GM12878 (cell line): ENCODE measurements around the gene SLC2A4. TPM values are rescaled to one million over a fixed set of nuclear protein-coding genes. Genes with fewer than 3 reads are reported as not detected.
A peak's percentile ranks its signal among the peaks of the same experiment; 100 is the strongest.

ENCODE experiments used
- ATAC-seq: fragments of 200-7000 bp; cut with Tn5 transposase; 3 replicates; pipeline ENCODE4 v1.9.1; 2020; ENCODE audit warnings: mild to moderate bottlenecking, moderate library complexity
- BruUV-seq: library from RNA; stranded (reverse); fragments of 400-500 nt; replicated peaks from 2 replicates; lab custom pipeline; 2021; lab: Mats Ljungman, UMichigan
- CTCF ChIA-PET: fragments of 300-600 bp; sonication (Branson Sonifier 250); formaldehyde crosslinking; extraction: SDS; loops from one replicate; lab custom pipeline; 2021; ENCODE audit warnings: inconsistent platforms; lab: Yijun Ruan, JAX
- POLR2A ChIA-PET: fragments of 350-600 bp; formaldehyde crosslinking; extraction: SDS; loops from one replicate; lab custom pipeline; 2021; ENCODE audit warnings: inconsistent platforms; lab: Charles Lee
- RAD21 ChIA-PET: fragments of 300-600 bp; sonication (Branson Sonifier 250); formaldehyde crosslinking; loops from one replicate; lab custom pipeline; 2023; ENCODE audit warnings: antibody characterized with exemption; ENCODE audit not compliant: unreplicated experiment; lab: Charles Lee
- SMC1A ChIA-PET: fragments of 300-600 bp; sonication (Branson Sonifier 250); formaldehyde crosslinking; loops from one replicate; lab custom pipeline; 2023; ENCODE audit not compliant: unreplicated experiment, uncharacterized antibody; lab: Charles Lee
- DNase-seq: peaks from one replicate; pipeline ENCODE4 v3.0.0-alpha.2; 2011; ENCODE audit warnings: low read depth, low spot score
- FAIRE-seq: peaks from 3 replicates; lab custom pipeline; 2011; peaks lifted over from hg19 to GRCh38; lab: Jason Lieb, UNC
- H2AFZ ChIP-seq: 2 replicates; pipeline ENCODE4 v1.6.0; 2011; ENCODE audit warnings: low read depth, low read length, control low read depth; ENCODE audit not compliant: control insufficient read depth
- H3K27ac ChIP-seq: 2 replicates; pipeline ENCODE4 v1.5.1; 2011; ENCODE audit warnings: control low read depth; ENCODE audit not compliant: control insufficient read depth, insufficient read depth
- H3K27me3 ChIP-seq, 2 experiments: replicated peaks in 1 of 2; 2 replicates each; pipeline versions ENCODE4 v1.6.0 to v1.6.1; 2011; ENCODE audit warnings: low read length in 1 of 2; ENCODE audit not compliant: control insufficient read depth in 2 of 2, insufficient read depth in 2 of 2
- H3K36me3 ChIP-seq, 2 experiments: 2 replicates each; pipeline ENCODE4 v1.5.1; 2011; ENCODE audit warnings: low read length in 1 of 2; ENCODE audit not compliant: control insufficient read depth in 2 of 2, insufficient read depth in 2 of 2
- H3K4me1 ChIP-seq: 2 replicates; pipeline ENCODE4 v1.6.1; 2011; ENCODE audit warnings: mild to moderate bottlenecking, low read length, moderate library complexity, mixed read lengths; ENCODE audit not compliant: control insufficient read depth, insufficient read depth
- H3K4me2 ChIP-seq: 2 replicates; pipeline ENCODE4 v1.6.0; 2011; ENCODE audit warnings: control low read depth; ENCODE audit not compliant: control insufficient read depth, insufficient read depth
- H3K4me3 ChIP-seq: fragments of 200-600 bp; sonication (generic); 2 replicates; pipeline ENCODE4 v1.5.1; 2016
- H3K79me2 ChIP-seq: 2 replicates; pipeline ENCODE4 v1.6.0; 2011; ENCODE audit warnings: low read length; ENCODE audit not compliant: control insufficient read depth, insufficient read depth
- H3K9ac ChIP-seq: 2 replicates; pipeline ENCODE4 v1.8.0; 2011; ENCODE audit warnings: low read length, control low read depth, mixed read lengths; ENCODE audit not compliant: control insufficient read depth, insufficient read depth
- H3K9me3 ChIP-seq: replicated peaks from 3 replicates; pipeline ENCODE4 v1.5.1; 2011; ENCODE audit warnings: mild to moderate bottlenecking, low read length; ENCODE audit not compliant: control insufficient read depth, insufficient read depth
- H4K20me1 ChIP-seq: 2 replicates; pipeline ENCODE4 v1.6.0; 2011; ENCODE audit not compliant: control insufficient read depth, insufficient read depth
- IKZF2 ChIP-seq, 2 experiments: fragments of 450-650 bp; IDR thresholded peaks; 2 replicates each; pipeline ENCODE4 v1.6.1; 2017; ENCODE audit warnings: mild to moderate bottlenecking in 2 of 2, moderate library complexity in 2 of 2
- IRF4 ChIP-seq: IDR thresholded peaks from 2 replicates; pipeline ENCODE4 v1.6.1; 2011; ENCODE audit warnings: low read depth, low read length
- MTA2 ChIP-seq: fragments of 450-650 bp; IDR thresholded peaks from 2 replicates; pipeline ENCODE4 v1.6.1; 2016; ENCODE audit warnings: low read depth, mild to moderate bottlenecking, moderate library complexity
- PAX8 ChIP-seq: fragments of 450-650 bp; IDR thresholded peaks from 2 replicates; pipeline ENCODE4 v1.6.1; 2017; ENCODE audit warnings: mild to moderate bottlenecking, moderate library complexity
- POLR2A ChIP-seq: IDR thresholded peaks from 2 replicates; pipeline ENCODE4 v1.6.1; 2011; ENCODE audit warnings: low read depth, mild to moderate bottlenecking, low read length
- ZBTB33 ChIP-seq: fragments of 450-650 bp; IDR thresholded peaks from 2 replicates; pipeline ENCODE4 v1.6.1; 2017; ENCODE audit warnings: mild to moderate bottlenecking
- ZZZ3 ChIP-seq: IDR thresholded peaks from 2 replicates; pipeline ENCODE4 v1.6.1; 2011; ENCODE audit warnings: low read depth; ENCODE audit not compliant: control insufficient read depth, insufficient read length
- WGBS: methylation state at CpG from one replicate; pipeline ENCODE4 v1.1.6; 2016; ENCODE audit warnings: low lambda C conversion rate; ENCODE audit not compliant: insufficient replicate concordance, insufficient coverage; ENCODE audit errors: missing lambda C conversion rate; 5-methylcytosine and 5-hydroxymethylcytosine counted together
- in situ Hi-C: fragments of 300-500 bp; cut with MboI; formaldehyde crosslinking; loops from 9 replicates; pipeline ENCODE4 v1.14.3; 2018; ENCODE audit warnings: mixed read lengths
- intact Hi-C: fragments of 100-400 bp; cut with micrococcal nuclease; formaldehyde crosslinking; loops from one replicate; pipeline ENCODE4 v1.14.2; 2022; ENCODE audit not compliant: unreplicated experiment
- polyA plus RNA-seq, 11 experiments: library from polyadenylated mRNA; depleted of rRNA in 4 of 11; unstranded in 6 of 11; stranded (reverse) in 5 of 11; fragments of >200 nt; fragmentation: Nextera tagmentation in 4 of 11; fragmentation: Illumina TruSeq in 1 of 11; extraction: Ambion mirVana in 4 of 11; extraction: Trizol in 1 of 11; gene quantifications; 1 replicate in 1 of 11; 2 replicates in 10 of 11; pipeline versions ENCODE4 v1.2.1 to v1.2.3, GENCODE V29; 2011 to 2016; ENCODE audit warnings: inconsistent platforms in 2 of 11, missing spikeins in 2 of 11, low read depth in 1 of 11
- total RNA-seq, 4 experiments: library from RNA; depleted of rRNA in 3 of 4; stranded (reverse); fragments of >200 nt in 3 of 4; fragmentation: Illumina TruSeq in 1 of 4; extraction: Trizol in 1 of 4; gene quantifications; 2 replicates each; pipeline versions ENCODE4 v1.2.1 to v1.2.3, GENCODE V29; 2013 to 2021

Gene SLC2A4
- total and polyA plus RNA-seq, 10 of the 15 experiments (the other 5 are each of a cell fraction or from before 2014, with no cell fraction given) = 0.03 to 0.23 (median 0.04) TPM; not detected in 4

DNA sequence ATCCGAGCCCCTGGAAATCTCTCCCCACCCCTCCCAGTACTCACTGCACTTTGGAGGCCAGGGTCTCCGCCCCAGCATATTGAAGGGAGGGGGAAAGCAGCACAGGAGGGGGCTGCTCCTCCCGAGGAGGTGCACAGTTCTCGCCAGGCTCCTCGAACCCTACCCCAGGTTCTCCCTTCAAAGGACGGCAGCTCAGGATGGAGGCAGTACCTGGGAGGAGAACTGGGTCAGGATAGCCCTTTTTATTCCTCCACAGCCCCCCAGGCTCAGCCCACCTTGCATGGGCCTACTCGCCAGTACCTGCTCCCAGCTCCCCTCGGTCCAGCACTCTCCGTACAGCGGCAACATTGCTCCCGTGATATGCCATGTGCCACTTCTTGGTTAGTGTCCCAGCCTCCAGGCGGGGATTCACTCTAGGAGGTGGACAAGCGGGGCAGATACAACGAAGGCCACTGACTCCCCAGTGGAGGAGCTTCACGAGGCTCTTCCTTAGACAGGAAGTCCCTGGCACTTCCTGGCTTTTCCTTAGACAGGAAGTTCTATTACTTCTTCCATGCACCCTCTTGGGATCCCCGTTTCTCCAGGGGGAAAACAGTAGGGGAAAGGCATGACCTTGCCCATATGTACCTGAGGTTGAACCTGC lies 35.8 kb downstream of the SLC2A4 start:
- RAD21 ChIA-PET = no interaction called here
- DNase-seq = no peak
- WGBS = 86% methylated on average over 16 of the region's 16 CpGs
- Histone ChIP-seq H3K27ac (no peak overlapping the region), H3K9me3 (no peaks in the 10 kb centered on the region), H3K4me2 (no peak overlapping the region), H2AFZ (no peak overlapping the region), H4K20me1 (no peaks in the 10 kb centered on the region), H3K27me3 (no peaks in the 10 kb centered on the region), H3K4me1 (peaks cover 12% of the 10 kb centered on the region; the same call in 1 of the 2 replicates), H3K4me3 (no peak overlapping the region), H3K79me2 (peaks cover 16% of the 10 kb centered on the region), H3K36me3 (peaks cover 15 to 34% of the 10 kb centered on the region in 2 experiments), H3K9ac (no peak overlapping the region)
- SMC1A ChIA-PET = no interaction called here
- intact Hi-C loops (no loop called here), in situ Hi-C loops (no loop called here)
- no peak for ATAC-seq
- FAIRE-seq = no peak
- POLR2A ChIA-PET = interaction anchor here (0.6 kb wide), 1 partner anchor 403 kb away, joined by 3 read pairs; no protein-coding TSS in a partner anchor
- BruUV-seq = no TSS peak
- CTCF ChIA-PET = interaction anchor here (0.8 kb wide), 1 partner anchor 33 kb away, joined by 3 read pairs; no protein-coding TSS in a partner anchor
- TF ChIP-seq IRF4 = no peak
- no peak for TF ChIP-seq IKZF2 (IDR thresholded peaks at IDR 0.05)
- no peak for TF ChIP-seq ZZZ3

DNA sequence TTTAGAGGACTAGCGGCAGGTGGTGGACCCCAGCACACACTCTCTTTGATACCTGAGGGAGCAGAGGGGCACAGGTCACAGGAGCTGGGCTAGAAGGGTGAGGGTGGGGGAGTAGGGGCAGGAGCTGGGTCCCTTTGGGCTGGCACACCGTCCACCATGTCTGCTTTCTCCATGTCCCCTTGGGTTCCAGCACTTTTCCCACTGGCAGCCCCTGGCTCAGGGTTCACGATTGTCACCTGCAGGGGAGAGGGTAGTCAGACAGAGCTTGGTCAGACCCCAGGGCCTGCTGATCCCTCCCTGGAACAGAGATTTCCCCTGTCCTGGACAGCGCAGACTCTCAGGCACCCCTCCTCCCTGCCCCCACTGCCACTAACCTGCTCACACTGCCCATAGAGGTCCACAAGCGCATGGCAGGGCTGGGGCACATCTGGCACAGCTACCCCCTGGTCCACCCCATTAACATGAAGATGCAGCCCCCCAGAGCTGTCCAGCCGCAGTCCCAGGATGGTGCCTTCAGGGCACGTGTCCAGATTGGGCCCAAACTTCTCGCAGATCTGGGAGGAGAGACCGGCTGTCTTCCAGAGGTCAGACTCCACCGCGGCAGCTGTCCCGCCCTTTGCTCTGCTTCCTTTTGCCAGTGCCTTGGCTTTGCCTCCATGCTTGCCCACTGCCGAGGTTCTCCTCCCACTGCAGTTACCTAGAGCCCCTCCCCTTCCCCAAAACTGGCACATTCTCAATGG lies 36.8 kb downstream of the SLC2A4 start:
- no peak for ATAC-seq
- 88% methylated on average over 13 of the region's 13 CpGs for WGBS
- SMC1A ChIA-PET = no interaction called here
- CTCF ChIA-PET = interaction anchor here (0.8 kb wide), 1 partner anchor 32 kb away, joined by 3 read pairs; no protein-coding TSS in a partner anchor
- TF ChIP-seq PAX8 (no peak), ZBTB33 (no peak), MTA2 (no peak), POLR2A (0 out of 2 replicates have a peak, but pooled peaks have one; percentile 24)
- TF ChIP-seq, all 136 proteins: peak for 1
- no peak overlapping the region for H3K4me3 ChIP-seq
- no peak overlapping the region for H3K27ac ChIP-seq
- ChIA-PET POLR2A (no interaction called here), RAD21 (no interaction called here)
- H4K20me1 ChIP-seq = no peaks in the 10 kb centered on the region
- no TSS peak for BruUV-seq
- intact Hi-C loops = no loop called here
- no peak overlapping the region for H3K9ac ChIP-seq
- no peak for DNase-seq
- H3K9me3 ChIP-seq = no peaks in the 10 kb centered on the region
- FAIRE-seq = no peak
- in situ Hi-C loops = no loop called here
- H3K79me2 ChIP-seq = peaks cover 8% of the 10 kb centered on the region
- no peaks in the 10 kb centered on the region for H3K27me3 ChIP-seq
- no peak overlapping the region for H3K4me2 ChIP-seq
- H2AFZ ChIP-seq = no peak overlapping the region
- peaks cover 9 to 36% of the 10 kb centered on the region in 2 experiments for H3K36me3 ChIP-seq
- peaks cover 3% of the 10 kb centered on the region; the same call in 1 of the 2 replicates for H3K4me1 ChIP-seq
